Stimulated activated CD4-positive, alpha-beta T cell treated with anti-CD3 and anti-CD28 coated beads, Interleukin-2, amount 100 ng/mL, for 24 hours (primary cell): Measurements from ENCODE around the gene TSPOAP1.

Experiments
- DNase-seq, 2 donors: peaks; one replicate each; pipeline ENCODE4 v3.0.0-alpha.2; 2020

TSPOAP1 gene

DNA sequence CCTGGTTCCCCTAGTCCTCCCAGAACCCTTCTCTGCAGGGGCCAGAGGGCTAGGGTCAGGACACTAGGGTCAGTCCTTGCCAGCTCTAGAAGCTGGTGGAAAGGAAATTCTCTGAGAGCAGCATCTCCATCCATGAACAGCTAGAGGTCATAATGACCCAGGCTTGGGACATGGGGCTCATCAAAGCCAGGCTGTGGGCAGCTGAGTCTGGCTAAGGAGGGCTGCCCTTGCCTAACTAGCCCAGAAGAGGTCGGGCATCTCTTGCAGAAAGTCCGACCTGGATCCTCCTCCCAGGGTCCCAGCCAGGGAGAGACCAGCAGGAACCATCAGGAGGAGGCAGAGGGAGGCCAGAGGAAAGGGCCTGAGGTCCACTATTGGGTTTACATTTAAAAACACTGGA is 52.2 kb downstream of the TSPOAP1 start:
- DNase-seq: no peak

DNA sequence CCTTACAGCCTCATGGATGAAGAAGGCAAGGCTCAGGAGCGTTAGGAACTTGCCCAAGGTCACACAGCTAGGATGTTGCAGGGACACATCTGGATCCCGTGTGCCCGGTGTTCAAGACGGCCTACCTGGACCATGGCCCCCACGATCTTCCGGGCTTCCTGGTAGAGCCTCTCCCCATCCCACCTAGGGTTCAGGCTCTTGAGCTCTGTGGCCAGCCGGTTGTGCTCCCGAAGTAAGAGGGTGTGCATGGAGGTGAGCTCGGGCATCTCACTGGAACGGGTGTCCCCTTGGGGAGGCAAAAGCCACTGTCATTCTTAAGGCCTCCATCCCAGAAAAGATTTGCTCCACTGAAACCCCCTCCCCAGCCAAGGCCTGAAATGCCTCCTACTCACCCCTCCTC is 53.2 kb downstream of the TSPOAP1 start:
- DNase-seq: no peak

DNA sequence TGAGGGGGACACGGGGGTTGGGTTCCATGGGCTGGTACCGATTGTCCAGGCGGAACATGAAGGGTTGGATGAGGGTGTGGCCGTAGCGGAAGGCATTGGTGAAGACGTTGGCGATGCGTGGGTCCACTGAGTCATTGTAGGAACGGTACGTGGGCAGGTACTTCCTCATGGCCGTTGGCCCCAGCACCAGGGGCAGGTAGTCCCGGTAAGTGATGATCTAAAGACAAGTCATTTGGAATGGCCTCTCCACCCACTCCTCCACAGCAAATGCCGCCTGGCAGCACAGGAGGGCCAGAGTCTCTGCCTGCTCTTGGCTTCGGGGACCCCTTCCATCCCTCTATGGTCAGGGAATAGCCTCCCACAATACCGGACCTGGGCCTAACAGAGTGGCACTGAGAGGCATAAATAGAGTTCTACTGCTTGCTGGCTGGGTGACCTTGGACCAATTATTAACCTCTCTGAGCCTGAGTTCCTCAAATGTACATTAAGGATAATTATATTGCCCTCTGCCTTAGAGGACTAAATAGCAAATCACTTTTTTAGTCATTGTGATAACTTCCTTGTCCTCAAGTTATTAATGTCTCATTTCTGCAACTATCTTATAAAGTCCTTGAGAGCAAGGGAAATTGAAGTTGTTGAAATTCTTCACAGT is 55.0 kb downstream of the TSPOAP1 start:
- DNase-seq: no peak

DNA sequence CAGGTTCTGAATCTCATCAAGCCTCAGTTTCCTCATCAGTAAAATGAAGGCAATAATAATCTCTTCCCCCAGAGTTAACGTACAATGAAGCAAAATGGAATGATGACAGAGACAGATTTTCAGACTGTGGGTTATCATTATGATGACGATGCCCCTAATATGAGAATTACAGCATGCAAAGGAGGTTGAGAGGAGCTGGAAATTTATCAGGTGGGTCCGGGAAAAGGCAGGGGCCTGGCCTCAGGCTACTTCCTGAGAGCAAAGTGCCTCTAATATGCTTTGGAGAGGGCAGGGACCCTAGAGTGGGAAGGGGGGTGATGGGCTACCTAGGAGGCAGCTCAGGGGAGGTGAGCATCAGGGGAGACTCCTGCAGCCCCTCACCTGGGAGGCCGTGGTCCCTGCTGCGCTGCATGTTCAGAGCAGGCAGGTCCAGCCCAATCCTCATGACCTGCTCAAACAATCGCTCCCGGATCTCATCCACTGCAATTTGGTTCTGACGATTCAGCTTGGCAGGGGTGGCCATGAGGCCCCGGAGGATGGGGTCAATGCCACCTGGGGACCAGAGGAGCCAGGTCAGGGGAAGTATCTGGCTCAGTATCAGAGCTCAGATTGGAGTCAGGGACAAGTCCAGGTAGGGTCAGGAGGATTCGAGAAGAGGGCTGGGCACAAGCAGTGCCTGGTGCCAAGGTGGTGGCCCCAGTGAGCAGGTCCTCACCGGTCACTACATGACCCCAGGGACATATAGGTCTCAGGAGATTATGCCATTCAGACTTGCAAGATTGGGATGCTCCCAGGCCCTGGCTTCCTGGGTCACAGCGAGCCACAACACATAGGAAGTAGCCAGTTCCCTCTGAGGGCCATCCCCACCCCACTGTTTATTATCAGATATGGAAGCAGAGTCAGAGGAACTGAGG is 56.0 kb downstream of the TSPOAP1 start:
- no peak for DNase-seq

DNA sequence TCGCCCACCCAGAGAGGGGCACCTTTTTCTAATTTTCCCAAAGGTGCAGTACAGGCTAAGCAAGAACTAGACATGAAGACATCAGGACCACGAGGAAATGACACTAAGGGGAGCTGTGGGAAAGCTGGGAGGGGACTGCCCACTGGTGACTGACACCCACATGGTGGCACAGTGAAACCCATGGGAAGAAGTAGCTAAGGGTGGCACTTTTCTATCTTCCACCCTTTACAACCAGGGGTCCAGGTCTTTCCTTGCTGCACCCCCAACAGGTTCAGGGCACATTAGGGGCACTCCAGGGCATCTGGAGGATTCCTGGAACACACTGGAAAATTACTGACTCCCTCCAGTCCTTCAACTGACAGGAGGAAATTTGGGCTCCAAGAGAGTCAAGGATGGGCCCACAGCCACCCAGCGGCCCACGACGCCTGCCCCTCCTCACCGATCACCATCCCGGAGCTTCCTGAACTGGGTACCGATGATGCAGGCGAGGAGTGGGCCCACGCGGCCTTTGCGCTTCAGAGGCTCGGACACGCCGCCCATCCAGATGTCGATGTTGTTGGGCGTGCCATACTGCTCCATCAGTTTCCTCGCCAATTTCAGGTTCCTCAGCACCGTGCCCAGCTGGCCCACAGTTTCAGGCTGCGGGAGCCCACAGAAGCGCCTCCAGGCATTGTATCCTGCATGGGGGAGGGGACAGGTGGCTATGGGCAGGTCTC is 57.2 kb downstream of the TSPOAP1 start:
- DNase-seq: no peak

DNA sequence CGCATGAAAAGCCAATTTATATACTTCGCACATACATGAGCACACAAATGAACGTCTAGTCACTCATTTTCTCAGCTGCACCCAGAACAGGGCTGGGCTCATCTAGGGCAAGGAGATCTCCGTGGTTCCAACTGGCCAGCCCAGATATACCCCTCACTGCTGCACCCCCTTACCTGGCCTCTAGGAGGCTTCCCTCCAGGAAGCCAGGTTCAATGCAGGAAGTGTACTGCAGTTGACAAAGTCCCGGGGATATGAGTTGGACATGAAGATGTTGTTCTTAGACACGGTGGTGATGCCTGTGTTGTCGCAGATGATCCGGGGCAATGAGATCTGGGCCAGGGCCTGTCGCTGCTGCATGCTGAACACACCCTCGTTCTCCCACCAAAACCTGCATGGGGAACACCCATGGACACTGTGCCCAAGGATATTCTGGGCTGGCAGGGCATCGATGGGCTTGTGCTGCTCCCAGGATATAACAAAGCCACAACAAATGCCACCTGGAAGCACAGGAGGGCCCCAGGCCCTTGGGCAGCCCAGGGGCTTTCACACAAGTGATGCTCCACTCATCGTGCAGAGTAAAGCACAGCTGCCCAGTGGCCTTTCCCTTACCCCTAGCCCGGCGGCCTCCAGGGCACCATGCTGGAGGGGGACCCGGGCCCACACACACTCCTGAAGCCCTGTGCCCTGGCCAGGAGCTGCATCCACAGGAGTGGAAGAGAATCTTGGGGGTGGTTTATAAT is 57.9 kb downstream of the TSPOAP1 start:
- DNase-seq: no peak

DNA sequence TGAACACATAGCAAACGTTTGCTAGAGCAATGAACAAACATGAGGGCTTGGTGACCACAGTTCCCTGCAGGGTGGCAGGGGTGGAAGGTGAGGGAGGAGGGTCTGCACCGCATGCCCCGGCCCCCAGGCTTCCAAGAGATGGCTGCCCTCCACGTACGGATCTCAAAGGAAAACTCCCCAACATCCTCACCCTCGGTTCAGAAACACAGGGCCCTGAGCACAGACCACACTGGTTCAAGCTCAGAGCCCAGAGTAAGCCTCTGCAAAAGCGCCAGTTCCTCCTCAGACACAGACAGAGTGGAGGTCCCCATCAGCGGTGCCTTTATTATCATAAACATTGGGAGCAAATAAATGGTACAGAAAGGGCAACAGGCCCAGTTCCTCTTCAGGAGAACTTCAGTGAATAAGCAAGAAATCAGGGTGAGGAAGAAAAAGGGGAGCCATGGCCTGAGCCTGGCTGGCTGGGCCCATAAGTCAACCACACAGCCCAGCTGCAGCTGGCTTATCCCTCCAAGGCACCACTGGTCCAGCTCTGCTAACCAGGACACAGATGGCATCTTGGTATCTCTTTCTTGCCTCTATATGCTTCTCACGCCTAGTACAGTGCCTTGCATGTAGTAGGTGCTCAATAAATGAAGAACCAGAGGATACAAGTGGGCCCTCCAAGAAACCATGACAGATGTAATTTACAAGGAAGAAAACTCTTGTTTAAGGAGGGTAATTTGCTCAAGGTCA is 58.9 kb downstream of the TSPOAP1 start:
- no peak for DNase-seq

DNA sequence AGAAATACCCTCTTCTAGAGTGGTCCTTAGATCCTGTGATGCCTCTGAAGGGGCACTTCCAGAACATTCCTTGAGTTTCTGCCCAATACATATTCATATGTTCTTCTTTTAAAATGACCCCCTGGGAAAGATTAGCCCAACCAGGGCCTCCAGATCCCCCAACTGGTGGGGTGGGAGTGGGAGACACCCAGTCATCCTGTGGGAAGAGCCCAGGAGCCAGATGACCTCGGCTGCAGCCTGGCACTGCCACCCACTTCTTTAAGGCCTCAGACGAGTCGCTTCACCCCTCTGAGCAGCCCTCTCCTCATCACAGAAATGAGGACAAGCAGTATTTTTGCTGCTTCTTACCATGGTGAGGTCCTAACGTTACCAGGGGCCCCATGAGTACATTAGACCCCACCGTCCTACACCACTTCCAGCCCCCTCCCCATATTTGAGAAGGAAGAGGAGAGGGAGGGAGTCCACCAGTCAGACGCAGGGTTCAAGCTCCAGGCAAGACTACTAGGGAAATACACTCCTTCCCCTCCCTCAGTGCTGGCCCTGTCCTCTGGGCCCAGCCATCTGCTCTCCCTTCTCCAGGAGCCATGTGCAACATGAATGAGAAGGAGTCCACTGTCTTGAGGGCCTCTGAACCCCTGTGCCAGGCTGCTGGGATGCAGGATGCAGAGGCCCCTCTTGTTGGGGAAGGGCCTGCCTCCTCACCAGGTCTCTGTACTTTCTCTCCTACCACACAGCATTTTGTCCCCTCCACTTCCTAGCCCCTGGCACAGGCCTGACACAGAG is 59.6 kb downstream of the TSPOAP1 start:
- no peak for DNase-seq

DNA sequence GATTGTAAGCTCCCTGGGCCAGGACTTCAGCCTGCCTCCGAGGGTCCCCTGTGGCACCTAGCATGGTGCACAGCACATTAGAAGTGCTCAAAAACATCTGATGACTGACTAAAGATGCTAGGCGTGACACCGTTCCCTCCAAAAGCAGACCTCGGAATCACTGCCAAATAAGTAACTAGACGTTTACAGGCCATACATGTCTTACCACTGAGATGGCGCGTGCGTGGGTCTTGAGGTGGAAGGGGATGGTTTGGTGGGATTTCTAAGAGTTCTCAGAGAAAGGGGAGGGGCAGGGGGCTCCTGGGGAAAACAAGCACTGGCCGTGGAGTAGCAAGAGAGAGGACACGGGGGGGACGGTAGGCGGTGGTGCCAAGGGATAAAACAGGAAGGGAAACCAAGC is 60.3 kb downstream of the TSPOAP1 start:
- no peak for DNase-seq

DNA sequence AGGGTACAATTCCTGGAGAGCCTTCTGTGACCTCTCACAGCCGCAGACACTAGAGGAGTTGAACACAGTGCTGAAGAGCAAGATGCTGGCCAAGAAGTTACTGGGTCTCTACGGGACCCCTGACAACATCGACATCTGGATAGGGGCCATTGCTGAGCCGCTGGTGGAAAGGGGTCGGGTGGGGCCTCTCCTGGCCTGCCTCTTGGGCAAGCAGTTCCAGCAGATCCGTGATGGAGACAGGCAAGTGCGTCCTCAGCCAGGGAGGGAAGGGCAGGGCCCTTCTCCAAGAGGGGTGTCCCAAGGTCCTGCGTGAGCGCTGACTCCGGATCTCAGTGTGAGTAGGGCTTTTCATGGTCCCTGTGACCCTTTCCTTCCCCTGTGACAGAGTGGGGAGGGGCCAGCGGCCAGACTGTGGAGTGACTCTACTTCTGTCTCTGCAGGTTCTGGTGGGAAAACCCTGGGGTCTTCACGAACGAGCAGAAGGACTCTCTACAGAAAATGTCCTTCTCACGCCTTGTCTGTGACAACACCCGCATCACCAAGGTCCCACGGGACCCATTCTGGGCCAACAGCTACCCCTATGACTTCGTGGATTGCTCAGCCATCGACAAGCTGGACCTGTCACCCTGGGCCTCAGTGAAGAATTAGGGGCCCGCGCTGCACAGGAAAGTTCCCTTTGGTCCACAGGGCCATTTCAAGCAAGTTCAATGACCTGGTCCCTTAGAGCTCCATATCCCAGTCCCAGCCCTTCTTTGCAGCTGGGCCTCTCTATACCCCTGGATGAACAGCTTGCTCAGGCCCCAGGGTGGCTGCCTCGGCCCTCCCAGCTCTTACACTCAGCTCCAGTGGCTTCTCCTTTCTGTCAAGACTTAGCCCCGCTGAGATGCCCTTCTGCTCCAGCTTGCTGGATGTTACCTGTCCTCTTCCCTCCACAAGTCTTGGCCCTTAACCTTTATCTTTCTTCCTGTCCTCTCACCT is 61.0 kb downstream of the TSPOAP1 start:
- DNase-seq: no peak

DNA sequence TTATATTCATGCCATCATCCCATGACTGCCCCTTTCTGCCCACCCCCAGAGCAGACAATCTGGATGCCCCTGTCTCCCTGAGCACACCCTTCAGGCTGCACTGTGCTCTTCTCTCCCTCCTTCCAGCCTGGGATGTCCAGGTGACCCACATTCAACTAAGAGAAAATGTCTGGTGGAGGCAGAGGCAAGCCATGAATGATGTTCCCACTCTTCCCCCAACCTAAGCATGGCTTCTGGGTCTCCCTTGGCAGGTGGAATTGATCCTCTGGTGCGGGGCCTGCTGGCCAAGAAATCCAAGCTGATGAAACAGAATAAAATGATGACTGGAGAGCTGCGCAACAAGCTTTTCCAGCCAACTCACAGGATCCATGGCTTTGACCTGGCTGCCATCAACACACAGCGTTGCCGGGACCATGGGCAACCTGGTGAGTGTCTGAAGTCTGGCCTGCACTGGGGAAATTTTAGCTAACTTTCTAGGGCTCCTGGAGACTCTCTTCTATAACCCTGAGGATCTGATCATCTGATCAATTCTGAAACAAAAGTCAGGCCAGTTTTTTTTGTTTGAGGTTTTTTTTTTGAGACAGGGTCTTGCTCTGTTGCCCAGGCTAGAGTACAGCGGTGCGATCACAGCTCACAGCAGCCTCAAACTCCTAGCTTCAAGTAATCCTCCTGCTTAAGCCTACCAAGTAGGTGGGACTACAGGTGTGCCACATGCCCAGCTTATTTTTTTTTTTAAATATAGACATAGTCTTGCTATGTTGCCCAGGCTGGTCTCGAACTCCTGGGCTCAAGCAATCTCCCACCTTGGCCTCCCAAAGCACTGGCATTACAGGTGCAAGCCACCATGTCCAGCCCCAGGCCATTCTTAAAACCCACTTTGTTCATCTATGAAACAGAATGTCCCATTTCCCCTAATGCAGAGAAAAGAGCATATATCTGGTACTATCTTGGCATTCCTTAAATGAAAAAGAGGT is 62.4 kb downstream of the TSPOAP1 start:
- DNase-seq: no peak

DNA sequence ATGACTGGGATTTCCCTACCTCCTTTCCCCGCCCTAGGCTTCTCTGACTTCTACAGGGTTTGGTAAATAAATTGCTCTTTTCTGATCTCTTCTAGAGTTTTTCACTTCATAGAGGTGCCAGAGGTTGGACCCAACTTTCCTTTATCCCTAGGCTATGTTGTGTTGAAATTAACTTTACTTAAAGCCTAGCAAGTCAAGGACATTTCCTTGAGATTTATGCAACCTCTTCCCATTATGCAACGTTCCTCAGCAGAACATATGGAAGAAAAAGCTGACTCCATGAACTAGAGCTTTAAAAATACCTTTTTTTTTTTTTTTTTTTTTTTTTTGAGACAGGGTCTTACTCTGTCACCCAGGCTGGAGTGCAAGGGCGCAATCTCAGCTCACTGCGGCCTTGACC is 63.3 kb downstream of the TSPOAP1 start:
- DNase-seq: no peak

DNA sequence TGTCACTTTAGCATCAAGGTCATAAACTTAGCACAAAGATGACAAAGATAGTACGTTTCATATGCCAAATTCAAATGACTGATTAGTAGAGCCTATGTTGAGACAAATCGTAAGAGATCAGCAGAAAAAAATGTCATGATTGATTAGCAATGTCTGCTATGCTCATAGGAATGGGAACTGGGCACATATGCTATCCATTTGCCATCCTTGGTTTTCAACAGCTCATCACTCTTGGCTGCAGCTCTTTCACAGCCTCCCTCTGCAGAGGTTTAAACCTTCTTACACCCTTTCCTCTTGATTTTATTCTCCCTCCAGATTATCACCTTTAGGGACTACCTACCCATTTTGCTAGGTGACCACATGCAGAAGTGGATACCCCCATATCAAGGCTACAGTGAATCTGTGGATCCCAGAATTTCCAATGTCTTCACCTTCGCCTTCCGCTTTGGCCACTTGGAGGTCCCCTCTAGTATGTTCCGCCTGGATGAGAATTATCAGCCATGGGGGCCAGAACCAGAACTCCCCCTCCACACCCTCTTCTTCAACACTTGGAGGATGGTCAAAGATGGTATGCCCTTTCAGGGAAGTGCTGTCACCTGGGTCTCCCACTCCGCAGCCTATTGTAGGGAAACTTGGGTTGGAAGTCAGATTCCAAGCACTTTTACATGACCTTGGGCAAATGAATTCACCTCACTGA is 64.0 kb downstream of the TSPOAP1 start:
- DNase-seq: no peak

DNA sequence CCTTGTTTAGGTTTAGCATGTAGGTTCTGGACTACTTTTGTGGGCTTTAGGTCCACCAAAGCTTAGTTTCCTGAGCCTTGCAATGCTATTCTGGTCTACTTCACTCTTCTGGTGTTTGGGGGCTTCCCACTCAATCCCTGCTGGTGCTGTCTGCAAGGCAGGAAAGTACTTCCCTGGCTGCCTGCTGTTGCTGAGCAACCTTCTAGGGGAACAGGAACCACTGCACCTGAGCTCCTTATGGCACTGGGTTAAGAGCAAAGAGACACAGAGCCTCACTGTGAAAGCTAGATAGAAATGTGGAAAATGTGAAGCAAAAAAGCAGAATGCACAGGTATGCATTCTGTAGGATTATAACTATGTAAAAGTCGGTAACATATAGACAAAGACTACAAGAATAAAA is 64.8 kb downstream of the TSPOAP1 start:
- no peak for DNase-seq

DNA sequence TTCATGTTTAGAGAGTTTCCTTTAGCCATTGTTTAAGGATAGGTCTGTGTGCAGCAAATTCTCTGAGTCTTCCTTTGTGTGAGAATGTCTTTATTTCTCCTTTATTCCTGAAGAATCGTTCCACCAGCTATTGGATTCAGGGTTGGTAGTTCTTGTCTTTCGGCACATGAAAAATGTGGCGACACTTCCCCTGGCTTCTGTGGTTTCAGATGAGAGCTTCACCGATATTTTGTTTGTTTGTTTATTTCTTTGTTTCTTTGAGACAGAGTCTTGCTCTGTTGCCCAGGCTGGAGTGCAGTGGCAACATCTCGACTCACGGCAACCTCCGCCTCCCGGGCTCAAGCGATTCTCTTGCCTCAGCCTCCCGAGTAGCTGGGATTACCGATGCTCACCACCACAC is 66.4 kb downstream of the TSPOAP1 start:
- no peak for DNase-seq

DNA sequence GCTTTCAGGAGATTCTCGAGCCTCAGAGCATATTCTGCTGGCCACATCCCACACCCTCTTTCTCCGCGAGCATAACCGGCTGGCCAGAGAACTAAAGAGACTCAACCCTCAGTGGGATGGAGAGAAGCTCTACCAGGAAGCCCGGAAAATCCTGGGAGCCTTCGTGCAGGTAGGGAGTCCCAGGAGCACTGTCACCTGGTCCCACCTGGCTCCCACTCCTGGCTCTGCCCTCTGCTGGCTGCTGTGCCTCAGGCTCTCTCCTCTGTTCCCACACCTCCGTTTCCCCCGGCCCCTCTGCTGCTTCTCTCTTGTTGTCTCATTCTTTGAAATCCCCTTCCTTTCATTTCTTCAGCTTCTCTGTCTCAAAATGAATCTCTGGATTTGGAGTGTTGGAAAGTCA is 73.8 kb downstream of the TSPOAP1 start:
- DNase-seq: no peak

DNA sequence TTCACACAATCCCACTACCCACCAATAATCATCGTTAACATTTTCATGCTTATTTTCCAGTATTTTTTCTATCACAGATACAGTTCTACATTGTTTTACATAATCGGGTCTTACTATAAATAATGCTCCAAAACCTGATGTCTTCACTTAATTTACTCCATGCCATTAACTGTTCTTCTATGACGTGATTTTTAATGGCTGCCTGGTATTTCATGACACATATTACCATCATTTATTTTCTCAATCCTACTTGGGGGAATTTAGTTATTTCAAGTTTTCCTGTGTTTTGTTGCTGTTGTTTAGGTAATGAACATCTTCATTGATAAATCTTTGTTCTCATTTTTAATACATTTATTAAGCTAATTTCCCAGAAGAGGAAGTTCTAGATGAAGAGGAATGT is 75.5 kb downstream of the TSPOAP1 start:
- no peak for DNase-seq

DNA sequence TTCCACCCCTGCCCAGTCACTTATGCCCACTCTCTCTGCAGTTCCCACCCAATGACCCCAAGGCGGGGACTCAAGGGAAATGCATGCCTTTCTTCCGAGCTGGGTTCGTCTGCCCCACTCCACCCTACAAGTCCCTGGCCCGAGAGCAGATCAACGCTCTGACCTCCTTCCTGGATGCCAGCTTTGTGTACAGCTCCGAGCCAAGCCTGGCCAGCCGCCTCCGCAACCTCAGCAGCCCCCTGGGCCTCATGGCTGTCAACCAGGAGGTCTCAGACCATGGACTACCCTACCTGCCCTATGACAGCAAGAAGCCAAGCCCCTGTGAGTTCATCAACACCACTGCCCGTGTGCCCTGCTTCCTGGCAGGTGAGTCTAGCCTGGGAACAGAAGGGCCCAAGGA is 76.5 kb downstream of the TSPOAP1 start:
- no peak for DNase-seq
